HL-60 (cell line): Measurements from ENCODE around the gene CRY2.

ENCODE experiments used
- DNase-seq, 2 experiments: peaks; one replicate each; pipeline ENCODE4 v3.0.0-alpha.2; 2010 to 2020; ENCODE audit warnings: low read depth in 1 of 2, low spot score in 1 of 2
- H3K27ac ChIP-seq: fragments of 250-450 bp; sonication (Bioruptor Pico); replicated peaks from 2 replicates; pipeline ENCODE4 v1.5.1; 2020; ENCODE audit warnings: mild to moderate bottlenecking, moderate library complexity
- H3K27me3 ChIP-seq: fragments of 250-450 bp; sonication (Bioruptor Pico); 2 replicates; pipeline ENCODE4 v1.5.1; 2021; ENCODE audit warnings: mild to moderate bottlenecking, moderate library complexity; ENCODE audit not compliant: insufficient read depth, poor library complexity, severe bottlenecking
- H3K4me3 ChIP-seq: replicated peaks from 2 replicates; pipeline ENCODE4 v1.5.1; 2011; ENCODE audit warnings: mild to moderate bottlenecking, control low read depth, low read length; ENCODE audit not compliant: insufficient read depth
- CTCF ChIP-seq: IDR thresholded peaks from one replicate; pipeline ENCODE4 v1.5.1; 2011; ENCODE audit warnings: low read length, control low read depth, inconsistent platforms; ENCODE audit not compliant: insufficient read depth
- GABPA ChIP-seq: IDR thresholded peaks from 2 replicates; pipeline ENCODE4 v1.6.1; 2012; ENCODE audit warnings: low read depth
- POLR2AphosphoS5 ChIP-seq: IDR thresholded peaks from 2 replicates; pipeline ENCODE4 v1.6.1; 2012; ENCODE audit warnings: low read depth
- SPI1 ChIP-seq: IDR thresholded peaks from 2 replicates; pipeline ENCODE4 v1.6.1; 2012; ENCODE audit warnings: low read depth, mild to moderate bottlenecking, borderline replicate concordance
- TF ChIP-seq, protein P1 (sequence below): IDR thresholded peaks from 2 replicates; pipeline ENCODE4 v1.6.1; 2012; ENCODE audit warnings: low read depth; ENCODE audit not compliant: insufficient replicate concordance

The CRY2 gene

DNA sequence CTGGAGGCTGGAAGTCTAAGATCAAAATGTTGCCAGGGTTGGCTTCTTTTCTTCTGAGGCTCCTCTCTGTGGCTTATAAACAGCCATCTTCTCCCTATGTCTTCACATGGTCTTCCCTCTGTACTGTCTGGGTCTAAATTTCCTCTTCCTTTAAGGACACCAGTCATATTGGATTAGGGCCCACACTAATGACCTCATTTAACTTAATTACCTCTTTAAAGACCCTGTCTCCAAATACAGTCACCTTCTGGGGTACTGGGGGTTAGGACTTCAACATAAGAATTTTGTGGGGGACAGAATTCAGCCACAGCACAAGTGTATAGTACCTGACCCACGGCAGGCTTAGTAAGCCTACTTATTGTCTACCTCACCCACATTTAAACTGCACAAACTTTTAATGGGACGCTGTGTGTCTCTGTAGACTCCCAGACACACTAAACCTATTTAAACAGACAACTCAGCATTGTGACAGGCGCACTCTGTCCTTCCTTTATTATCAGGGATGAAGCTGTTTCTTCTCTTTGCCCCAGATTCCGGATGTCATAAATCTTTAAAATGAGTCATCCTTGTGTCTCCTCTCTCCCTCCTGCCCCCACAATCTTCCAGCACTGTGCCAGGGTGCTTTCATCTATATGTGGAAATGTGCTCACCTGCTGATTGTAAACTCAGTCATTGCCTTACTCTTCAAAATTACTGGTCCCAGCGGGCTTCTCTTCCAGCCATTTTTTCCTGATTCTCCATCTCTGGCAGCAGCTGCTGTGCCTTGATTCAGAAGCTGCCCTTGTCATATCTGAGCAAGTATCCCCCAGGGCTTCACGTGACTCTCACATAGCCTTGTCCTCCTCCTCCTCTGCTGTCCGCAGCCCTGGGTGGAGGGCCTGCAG, 32.8 kb downstream of the CRY2 start:
- TF ChIP-seq GABPA (no peak), SPI1 (no peak), POLR2AphosphoS5 (no peak), CTCF (no peak)
- TF ChIP-seq, protein P1, sequence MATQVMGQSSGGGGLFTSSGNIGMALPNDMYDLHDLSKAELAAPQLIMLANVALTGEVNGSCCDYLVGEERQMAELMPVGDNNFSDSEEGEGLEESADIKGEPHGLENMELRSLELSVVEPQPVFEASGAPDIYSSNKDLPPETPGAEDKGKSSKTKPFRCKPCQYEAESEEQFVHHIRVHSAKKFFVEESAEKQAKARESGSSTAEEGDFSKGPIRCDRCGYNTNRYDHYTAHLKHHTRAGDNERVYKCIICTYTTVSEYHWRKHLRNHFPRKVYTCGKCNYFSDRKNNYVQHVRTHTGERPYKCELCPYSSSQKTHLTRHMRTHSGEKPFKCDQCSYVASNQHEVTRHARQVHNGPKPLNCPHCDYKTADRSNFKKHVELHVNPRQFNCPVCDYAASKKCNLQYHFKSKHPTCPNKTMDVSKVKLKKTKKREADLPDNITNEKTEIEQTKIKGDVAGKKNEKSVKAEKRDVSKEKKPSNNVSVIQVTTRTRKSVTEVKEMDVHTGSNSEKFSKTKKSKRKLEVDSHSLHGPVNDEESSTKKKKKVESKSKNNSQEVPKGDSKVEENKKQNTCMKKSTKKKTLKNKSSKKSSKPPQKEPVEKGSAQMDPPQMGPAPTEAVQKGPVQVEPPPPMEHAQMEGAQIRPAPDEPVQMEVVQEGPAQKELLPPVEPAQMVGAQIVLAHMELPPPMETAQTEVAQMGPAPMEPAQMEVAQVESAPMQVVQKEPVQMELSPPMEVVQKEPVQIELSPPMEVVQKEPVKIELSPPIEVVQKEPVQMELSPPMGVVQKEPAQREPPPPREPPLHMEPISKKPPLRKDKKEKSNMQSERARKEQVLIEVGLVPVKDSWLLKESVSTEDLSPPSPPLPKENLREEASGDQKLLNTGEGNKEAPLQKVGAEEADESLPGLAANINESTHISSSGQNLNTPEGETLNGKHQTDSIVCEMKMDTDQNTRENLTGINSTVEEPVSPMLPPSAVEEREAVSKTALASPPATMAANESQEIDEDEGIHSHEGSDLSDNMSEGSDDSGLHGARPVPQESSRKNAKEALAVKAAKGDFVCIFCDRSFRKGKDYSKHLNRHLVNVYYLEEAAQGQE, result no peak
- Histone ChIP-seq H3K4me3 (no peak overlapping the region), H3K27ac (no peak overlapping the region), H3K27me3 (no peaks in the 10 kb centered on the region)
- DNase-seq, result no peak

DNA sequence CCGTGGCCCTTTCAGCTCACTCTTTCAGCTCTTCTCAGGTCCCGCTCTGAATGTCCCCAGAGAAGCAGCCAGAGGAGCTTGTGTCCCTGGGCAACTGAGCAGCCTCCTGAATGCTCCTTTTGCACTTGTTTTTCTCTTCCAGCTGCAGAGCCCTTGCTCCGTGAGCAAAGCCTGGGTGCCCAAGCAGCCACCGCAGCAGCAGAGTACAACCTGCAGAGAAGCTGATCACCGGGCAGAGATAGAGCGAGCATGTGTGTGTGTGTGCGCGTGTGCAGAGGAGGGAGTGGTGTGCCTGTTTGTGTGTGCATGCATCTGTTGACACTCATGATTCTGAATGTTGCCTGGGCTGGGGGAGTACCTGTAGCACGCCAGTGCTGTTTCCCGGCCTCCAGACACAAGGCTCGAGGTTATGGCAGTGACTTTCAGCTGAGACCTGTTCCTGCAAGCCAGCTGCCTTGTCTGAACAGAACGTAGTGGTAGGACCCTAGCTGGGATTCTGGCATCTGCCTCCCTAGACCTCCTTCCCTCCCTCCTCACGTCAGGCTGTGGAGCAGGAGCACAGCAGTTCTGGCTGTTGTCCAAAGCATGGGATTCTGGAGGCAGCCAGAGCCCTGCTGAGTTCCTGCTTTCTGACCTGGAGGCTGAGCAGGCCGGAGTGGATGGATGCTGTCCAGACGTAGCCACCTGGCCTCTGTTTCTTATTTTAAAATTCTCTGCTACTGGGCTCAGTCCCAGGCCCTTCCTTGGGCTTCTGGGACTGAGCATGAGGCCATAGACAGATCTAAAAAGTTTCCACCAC, 33.7 kb downstream of the CRY2 start:
- Histone ChIP-seq H3K27me3 (no peaks in the 10 kb centered on the region), H3K4me3 (no peak overlapping the region), H3K27ac (no peak overlapping the region)
- TF ChIP-seq GABPA, result no peak
- no peak for TF ChIP-seq SPI1
- TF ChIP-seq, protein P1, result no peak
- TF ChIP-seq CTCF, result no peak
- no peak for TF ChIP-seq POLR2AphosphoS5
- DNase-seq, result no peak

DNA sequence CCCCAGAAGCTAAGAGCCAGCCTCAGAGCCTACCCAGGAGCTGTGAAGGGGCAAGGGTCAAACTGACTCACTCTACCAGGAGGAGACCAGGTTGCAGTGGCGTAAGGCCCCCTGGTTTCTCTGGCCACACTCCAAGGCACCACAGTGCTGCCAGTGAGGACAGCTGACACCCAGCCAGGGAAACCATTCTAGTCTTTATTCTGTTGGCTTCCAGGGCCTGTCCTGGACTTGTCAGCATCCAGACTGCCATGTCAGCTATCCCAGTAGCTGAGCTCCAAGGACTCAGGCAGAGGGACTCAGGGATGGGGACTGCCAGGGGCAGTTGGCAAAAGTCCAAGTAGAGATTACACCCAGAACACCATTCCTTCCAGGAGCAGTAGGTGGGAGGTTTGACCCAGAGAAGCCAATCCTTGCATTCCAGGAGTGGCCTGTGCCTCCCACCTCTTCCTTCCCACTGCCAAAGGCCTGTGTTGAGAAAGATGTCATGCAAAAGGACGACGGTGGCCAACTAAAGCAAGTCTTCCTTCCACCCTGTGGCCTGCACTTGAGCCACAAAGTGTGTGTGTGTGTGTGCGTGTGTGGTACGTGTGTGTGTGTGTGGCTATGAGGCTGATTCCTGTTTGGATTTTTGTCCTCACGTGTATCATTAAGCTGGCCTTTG, 34.6 kb downstream of the CRY2 start:
- TF ChIP-seq GABPA (no peak), SPI1 (no peak), POLR2AphosphoS5 (no peak), CTCF (no peak)
- H3K27me3 ChIP-seq, result no peaks in the 10 kb centered on the region
- H3K27ac ChIP-seq, result no peak overlapping the region
- no peak overlapping the region for H3K4me3 ChIP-seq
- DNase-seq, result no peak
